ACHN (cell line): ENCODE measurements around the gene XYLB.
"Not testable (repeated sequence)": the region's sequence is repeated elsewhere in the genome, so short reads cannot be mapped to it uniquely, and the experiment has no call there.

Experiments
- DNase-seq: peaks from one replicate; pipeline ENCODE4 v3.0.0-alpha.2; 2015
- in situ Hi-C: cut with HindIII; loops from 2 replicates; pipeline ENCODE4 v1.10.0; 2017; ENCODE audit warnings: low sequenced_read_pairs, low pct_ligation_motif_present, low pct_unique_long_range_greater_than_20kb

XYLB gene

GRCh38 chr3:38318766-38319671, 27.6 kb upstream of the XYLB start:
- in situ Hi-C loops: no loop called here
- no peak for DNase-seq

GRCh38 chr3:38320638-38321037, 25.9 kb upstream of the XYLB start:
- DNase-seq, in situ Hi-C loops: not testable (repeated sequence)

GRCh38 chr3:38323060-38323459, 23.5 kb upstream of the XYLB start:
- in situ Hi-C loops: no loop called here
- no peak for DNase-seq

GRCh38 chr3:38325256-38325655, 21.3 kb upstream of the XYLB start:
- no peak for DNase-seq
- in situ Hi-C loops: no loop called here

- in situ Hi-C loops: no loop called here
- DNase-seq: no peak
These were observed 19.1 kb upstream of the XYLB start for GRCh38 chr3:38327335-38328009.

GRCh38 chr3:38331257-38332022, 15.1 kb upstream of the XYLB start:
- in situ Hi-C loops: no loop called here
- no peak for DNase-seq

GRCh38 chr3:38332201-38332600, 14.4 kb upstream of the XYLB start:
- no peak for DNase-seq
- in situ Hi-C loops: no loop called here

- in situ Hi-C loops: no loop called here
- no peak for DNase-seq
These were observed 12.2 kb upstream of the XYLB start for GRCh38 chr3:38334142-38335055.

GRCh38 chr3:38335263-38335662, 11.3 kb upstream of the XYLB start:
- in situ Hi-C loops: no loop called here
- no peak for DNase-seq

- in situ Hi-C loops: no loop called here
- DNase-seq: no peak
These were observed 8.9 kb upstream of the XYLB start for GRCh38 chr3:38337703-38338102.

GRCh38 chr3:38343797-38344594, 2.6 kb upstream of the XYLB start:
- no peak for DNase-seq
- in situ Hi-C loops: no loop called here

- in situ Hi-C loops: no loop called here
- no peak for DNase-seq
These were observed 552 bp upstream of the XYLB start for GRCh38 chr3:38345879-38346586.

- DNase-seq: no peak
- in situ Hi-C loops: no loop called here
These were observed 1.0 kb downstream of the XYLB start for GRCh38 chr3:38347421-38348200.

GRCh38 chr3:38348903-38349302, 2.3 kb downstream of the XYLB start:
- in situ Hi-C loops: no loop called here
- DNase-seq: no peak

GRCh38 chr3:38349684-38350359, 3.2 kb downstream of the XYLB start:
- in situ Hi-C loops: no loop called here
- no peak for DNase-seq

GRCh38 chr3:38353151-38353550, 6.6 kb downstream of the XYLB start:
- DNase-seq: no peak
- in situ Hi-C loops: no loop called here
